HepG2 (cell line): ENCODE results near the gene KCNMA1. TPM values are rescaled to one million over a fixed set of nuclear protein-coding genes. Genes with fewer than 3 reads are reported as not detected.

Experiments
- ATAC-seq: fragments of 200-7000 bp; cut with Tn5 transposase; 3 replicates; pipeline ENCODE4 v1.9.1; 2020; ENCODE audit warnings: mild to moderate bottlenecking, moderate library complexity
- BruUV-seq: library from RNA; stranded (reverse); fragments of 400-500 nt; replicated peaks from 2 replicates; lab custom pipeline; 2021; lab: Mats Ljungman, UMichigan
- CTCF ChIA-PET: fragments of 300-600 bp; formaldehyde crosslinking; extraction: SDS; loops from one replicate; lab custom pipeline; 2021; ENCODE audit warnings: low total read pairs, inconsistent platforms, low intra/inter-chr PET ratio; lab: Yijun Ruan, JAX
- POLR2A ChIA-PET: fragments of 350-600 bp; sonication (Branson Sonifier 250); formaldehyde crosslinking; loops from one replicate; lab custom pipeline; 2020; ENCODE audit warnings: antibody characterized with exemption, inconsistent platforms; lab: Yijun Ruan, JAX
- DNase-seq: peaks from one replicate; pipeline ENCODE4 v3.0.0-alpha.2; 2015; ENCODE audit warnings: low spot score
- FAIRE-seq: peaks from 3 replicates; lab custom pipeline; 2011; peaks lifted over from hg19 to GRCh38; lab: Jason Lieb, UNC
- H2AFZ ChIP-seq: one replicate; pipeline ENCODE4 v1.6.1; 2011; ENCODE audit warnings: low read length, inconsistent platforms
- H3K27ac ChIP-seq: fragments of 300-600 bp; 3 replicates; pipeline ENCODE4 v1.8.0; 2011; ENCODE audit warnings: mixed run types, mild to moderate bottlenecking, mixed read lengths, low read length, inconsistent platforms; ENCODE audit not compliant: insufficient read depth; ENCODE audit errors: extremely low read length
- H3K27me3 ChIP-seq, 2 experiments: fragments of 200-600 bp in 1 of 2; 2 replicates in 1 of 2; 3 replicates in 1 of 2; pipeline versions ENCODE4 v1.6.0 to v1.8.0; 2011; ENCODE audit warnings: low read length in 2 of 2, mild to moderate bottlenecking in 2 of 2, moderate library complexity in 2 of 2, inconsistent platforms in 1 of 2; ENCODE audit not compliant: insufficient read depth in 2 of 2, control insufficient read depth in 1 of 2
- H3K36me3 ChIP-seq, 2 experiments: fragments of 200-600 bp in 1 of 2; replicated peaks in 1 of 2; 2 replicates in 1 of 2; 3 replicates in 1 of 2; pipeline versions ENCODE4 v1.5.1 to v1.8.0; 2011; ENCODE audit warnings: low read length in 2 of 2, inconsistent platforms in 1 of 2; ENCODE audit not compliant: insufficient read depth in 2 of 2, control insufficient read depth in 1 of 2
- H3K4me1 ChIP-seq: 2 replicates; pipeline ENCODE4 v1.5.1; 2012; ENCODE audit warnings: low read length, inconsistent platforms; ENCODE audit not compliant: insufficient read depth
- H3K4me2 ChIP-seq: 2 replicates; pipeline ENCODE4 v1.6.0; 2011; ENCODE audit warnings: low read depth, low read length, inconsistent platforms
- H3K4me3 ChIP-seq, 3 experiments: fragments of 200-600 bp in 1 of 3; sonication (generic), shearing (Covaris generic) in 1 of 3; replicated peaks in 1 of 3; 2 replicates each; pipeline ENCODE4 v1.5.1; 2011 to 2016; ENCODE audit warnings: low read length in 3 of 3, inconsistent platforms in 2 of 3, low read depth in 2 of 3, mild to moderate bottlenecking in 2 of 3, control low read depth in 1 of 3, mixed read lengths in 1 of 3; ENCODE audit not compliant: insufficient read depth in 1 of 3
- H3K79me2 ChIP-seq: one replicate; pipeline ENCODE4 v1.6.1; 2011; ENCODE audit warnings: low read length, inconsistent platforms; ENCODE audit not compliant: insufficient read depth
- H3K9ac ChIP-seq: 2 replicates; pipeline ENCODE4 v1.6.0; 2011; ENCODE audit warnings: mild to moderate bottlenecking, low read depth, low read length, inconsistent platforms; ENCODE audit not compliant: insufficient read depth
- H3K9me3 ChIP-seq: 2 replicates; pipeline ENCODE4 v1.5.1; 2012; ENCODE audit warnings: mild to moderate bottlenecking, low read length
- H4K20me1 ChIP-seq: 2 replicates; pipeline ENCODE4 v1.6.0; 2011; ENCODE audit warnings: inconsistent platforms, mild to moderate bottlenecking, low read length, moderate library complexity; ENCODE audit not compliant: insufficient read depth
- ARNTL ChIP-seq: sonication (generic); formaldehyde crosslinking; IDR thresholded peaks from 2 replicates; pipeline ENCODE4 v1.4.0; 2020; ENCODE audit warnings: mild to moderate bottlenecking, missing genetic modification reagents
- FOSL1 ChIP-seq: sonication (generic); formaldehyde crosslinking; IDR thresholded peaks from 2 replicates; pipeline ENCODE4 v1.9.0; 2021; ENCODE audit warnings: missing genetic modification reagents, borderline replicate concordance
- NR2F6 ChIP-seq, 2 experiments: IDR thresholded peaks; 2 replicates each; pipeline ENCODE4 v1.6.1; 2016; ENCODE audit warnings: antibody characterized with exemption in 1 of 2, mild to moderate bottlenecking in 1 of 2
- RFX3 ChIP-seq: IDR thresholded peaks from 2 replicates; pipeline ENCODE4 v1.6.1; 2016; ENCODE audit warnings: missing biosample characterization, missing genetic modification reagents
- SALL2 ChIP-seq: sonication (generic); formaldehyde crosslinking; IDR thresholded peaks from 2 replicates; pipeline ENCODE4 v1.8.1; 2023; ENCODE audit warnings: mild to moderate bottlenecking, missing genetic modification reagents, inconsistent platforms
- TOPORS ChIP-seq: sonication (generic); formaldehyde crosslinking; IDR thresholded peaks from 2 replicates; pipeline ENCODE4 v1.8.0; 2023; ENCODE audit warnings: mild to moderate bottlenecking, missing genetic modification reagents
- ZNF24 ChIP-seq: fragments of 450-650 bp; IDR thresholded peaks from 2 replicates; pipeline ENCODE4 v1.6.1; 2017; ENCODE audit warnings: antibody characterized with exemption, mild to moderate bottlenecking
- ZNF431 ChIP-seq: sonication (generic); formaldehyde crosslinking; IDR thresholded peaks from 2 replicates; pipeline ENCODE4 v1.9.0; 2022; ENCODE audit warnings: missing genetic modification reagents, low read depth, mild to moderate bottlenecking, borderline replicate concordance
- WGBS: methylation state at CpG from one replicate; pipeline ENCODE4 v1.1.6; 2017; ENCODE audit warnings: low lambda C conversion rate; 5-methylcytosine and 5-hydroxymethylcytosine counted together
- in situ Hi-C: cut with HindIII; loops from 2 replicates; pipeline ENCODE4 v1.10.0; 2017; ENCODE audit warnings: low pct_unique_long_range_greater_than_20kb; ENCODE audit not compliant: extremely low pct_ligation_motif_present
- intact Hi-C: fragments of 100-400 bp; cut with micrococcal nuclease; formaldehyde crosslinking; loops from one replicate; pipeline ENCODE4 v1.10.0; 2022; ENCODE audit not compliant: unreplicated experiment
- polyA plus RNA-seq, 8 experiments: library from polyadenylated mRNA; depleted of rRNA in 3 of 8; stranded (reverse) in 7 of 8; unstranded in 1 of 8; fragments of >200 nt; fragmentation: Illumina TruSeq in 4 of 8; extraction: Trizol in 4 of 8; gene quantifications; 2 replicates each; pipeline versions ENCODE4 v1.2.1 to v1.2.3, GENCODE V29; 2011 to 2016; ENCODE audit warnings: low read depth in 4 of 8, missing spikeins in 1 of 8, mixed read lengths in 1 of 8; ENCODE audit not compliant: insufficient read depth in 1 of 8
- total RNA-seq, 5 experiments: library from RNA; depleted of rRNA; stranded (reverse); fragments of >200 nt; fragmentation: Illumina TruSeq; extraction: Trizol; gene quantifications; 2 replicates each; pipeline ENCODE4 v1.2.3, GENCODE V29; 2016; ENCODE audit warnings: low read depth in 1 of 5
- TF ChIP-seq, protein P1 (sequence below): sonication (generic); formaldehyde crosslinking; IDR thresholded peaks from 2 replicates; pipeline ENCODE4 v1.8.0; 2022; ENCODE audit warnings: missing genetic modification reagents, mild to moderate bottlenecking, inconsistent platforms, borderline replicate concordance

Gene KCNMA1
- total and polyA plus RNA-seq, 2 of the 13 experiments (the other 11 are each of a cell fraction or from before 2014, with no cell fraction given), result 0.02 TPM; not detected in 1

GRCh38 chr10:77609781-77610272 is 27.8 kb downstream of the KCNMA1 start:
- no peaks in the 10 kb centered on the region for H3K36me3 ChIP-seq
- ATAC-seq, result no peak
- no peaks in the 10 kb centered on the region for H3K9me3 ChIP-seq
- POLR2A ChIA-PET, result no interaction called here
- no peak overlapping the region for H2AFZ ChIP-seq
- CTCF ChIA-PET, result no interaction called here
- 27% methylated on average over 5 of the region's 5 CpGs for WGBS
- no peaks in the 10 kb centered on the region for H4K20me1 ChIP-seq
- no peak overlapping the region for H3K4me3 ChIP-seq
- in situ Hi-C loops, result no loop called here
- TF ChIP-seq SALL2 (CRISPR knock-in tag) (no peak), RFX3 (CRISPR knock-in tag) (no peak), ARNTL (CRISPR knock-in tag) (no peak), ZNF24 (no peak), NR2F6 (IDR thresholded peaks at IDR 0.05) (no peak), NR2F6 (CRISPR knock-in tag; IDR thresholded peaks at IDR 0.05) (no peak), ZNF431 (CRISPR knock-in tag) (no peak), FOSL1 (CRISPR knock-in tag) (no peak), TOPORS (CRISPR knock-in tag) (no peak)
- TF ChIP-seq, protein P1, sequence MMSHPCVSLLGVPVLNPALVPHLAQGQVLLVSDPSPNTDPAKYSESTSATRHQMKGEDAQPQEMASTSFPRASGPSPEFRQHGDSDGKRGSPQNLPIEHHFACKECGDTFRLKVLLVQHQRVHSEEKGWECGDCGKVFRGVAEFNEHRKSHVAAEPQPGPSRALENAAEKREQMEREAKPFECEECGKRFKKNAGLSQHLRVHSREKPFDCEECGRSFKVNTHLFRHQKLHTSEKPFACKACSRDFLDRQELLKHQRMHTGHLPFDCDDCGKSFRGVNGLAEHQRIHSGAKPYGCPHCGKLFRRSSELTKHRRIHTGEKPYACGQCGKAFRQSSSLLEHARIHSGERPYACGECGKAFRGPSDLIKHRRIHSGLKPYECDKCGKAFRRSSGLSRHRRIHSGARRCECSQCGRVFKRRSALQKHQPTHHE (CRISPR knock-in tag), result no peak
- TF ChIP-seq, all 625 proteins: peak for 0
- Histone ChIP-seq H3K4me2 (no peak overlapping the region), H3K79me2 (no peaks in the 10 kb centered on the region), H3K4me1 (no peaks in the 10 kb centered on the region), H3K27ac (no peak overlapping the region), H3K27me3 (peaks cover 0 to 8% of the 10 kb centered on the region in 2 experiments; a peak in 1 of 5 replicates), H3K9ac (no peak overlapping the region)
- FAIRE-seq (no peak), DNase-seq (no peak)
- BruUV-seq, result no TSS peak
- intact Hi-C loops, result no loop called here
